Measurements from ENCODE around the gene RAB43.
A peak's percentile ranks its signal among the peaks of the same experiment; 100 is the strongest.
"Not testable (repeated sequence)": the region's sequence is repeated elsewhere in the genome, so short reads cannot be mapped to it uniquely, and the experiment has no call there.

The RAB43 gene

GRCh38 chr3:129087138-129087702 is 34.4 kb downstream of the RAB43 start:
- DNase-seq = no peak

GRCh38 chr3:129085818-129086217 is 35.8 kb downstream of the RAB43 start:
- DNase-seq = no peak

- no peak for DNase-seq
Measured at GRCh38 chr3:129085165-129085715, 36.4 kb downstream of the RAB43 start.

- DNase-seq = no peak
Measured at GRCh38 chr3:129084501-129084900, 37.1 kb downstream of the RAB43 start.

GRCh38 chr3:129082026-129082425 is 39.6 kb downstream of the RAB43 start:
- no peak for DNase-seq

GRCh38 chr3:129081503-129081902 is 40.1 kb downstream of the RAB43 start:
- DNase-seq = no peak

- no peak for DNase-seq
Measured at GRCh38 chr3:129078510-129078909, 43.1 kb downstream of the RAB43 start.

GRCh38 chr3:129077222-129077621 is 44.4 kb downstream of the RAB43 start:
- DNase-seq = no peak

- no peak for DNase-seq
Measured at GRCh38 chr3:129070086-129070885, 51.3 kb downstream of the RAB43 start.

- not testable (repeated sequence) for DNase-seq
Measured at GRCh38 chr3:129069313-129070085, 52.1 kb downstream of the RAB43 start.

GRCh38 chr3:129068291-129068886 is 53.2 kb downstream of the RAB43 start:
- DNase-seq = no peak

- DNase-seq = not testable (repeated sequence)
Measured at GRCh38 chr3:129067719-129068118, 53.9 kb downstream of the RAB43 start.

- no peak for DNase-seq
Measured at GRCh38 chr3:129065720-129066073, 55.9 kb downstream of the RAB43 start.

GRCh38 chr3:129065016-129065719 is 56.4 kb downstream of the RAB43 start:
- no peak for DNase-seq

- no peak for DNase-seq
Measured at GRCh38 chr3:129063841-129064482, 57.6 kb downstream of the RAB43 start.

GRCh38 chr3:129063091-129063640 is 58.4 kb downstream of the RAB43 start:
- no peak for DNase-seq

GRCh38 chr3:129061888-129062834 is 59.4 kb downstream of the RAB43 start:
- DNase-seq = no peak

GRCh38 chr3:129061023-129061887 is 60.3 kb downstream of the RAB43 start:
- no peak for DNase-seq

- peak; percentile 38 for DNase-seq
Measured at GRCh38 chr3:129060276-129061022, 61.2 kb downstream of the RAB43 start, which contains the start of gene GP9. TSS of gene GP9 (plus strand) at chr3:129060779. CDS start at chr3:129061740, 961 bp downstream.
